GM11168 (cell line): ENCODE results near the gene RAB5B.
"Not testable (repeated sequence)": the region's sequence is repeated elsewhere in the genome, so short reads cannot be mapped to it uniquely, and the experiment has no call there.

Experiments
- in situ Hi-C: fragments of 300-500 bp; cut with MboI; formaldehyde crosslinking; loops from one replicate; pipeline ENCODE4 v1.12.0; 2022; ENCODE audit warnings: low sequenced_read_pairs; ENCODE audit not compliant: unreplicated experiment

RAB5B gene

GRCh38 chr12:55981882-55982281 lies 8.0 kb downstream of the RAB5B start:
- in situ Hi-C loops: not testable (repeated sequence)

GRCh38 chr12:55982319-55982936 lies 8.6 kb downstream of the RAB5B start:
- in situ Hi-C loops: no loop called here

- in situ Hi-C loops: no loop called here
Observed at GRCh38 chr12:55983232-55983842, 9.5 kb downstream of the RAB5B start.

GRCh38 chr12:55984861-55985260 lies 11.0 kb downstream of the RAB5B start:
- in situ Hi-C loops: no loop called here

GRCh38 chr12:55985341-55985740 lies 11.5 kb downstream of the RAB5B start:
- in situ Hi-C loops: no loop called here

GRCh38 chr12:55985976-55986375 lies 12.1 kb downstream of the RAB5B start:
- in situ Hi-C loops: not testable (repeated sequence)

GRCh38 chr12:55991110-55991509 lies 17.2 kb downstream of the RAB5B start:
- in situ Hi-C loops: no loop called here

- in situ Hi-C loops: no loop called here
Observed at GRCh38 chr12:55993230-55993853, 19.5 kb downstream of the RAB5B start.

- in situ Hi-C loops: no loop called here
Observed at GRCh38 chr12:55995366-55995765, 21.5 kb downstream of the RAB5B start.

GRCh38 chr12:55996201-55996714 lies 22.4 kb downstream of the RAB5B start:
- in situ Hi-C loops: no loop called here

GRCh38 chr12:55996715-55997534 lies 23.0 kb downstream of the RAB5B start, which contains the start of gene SUOX:
TSS of gene SUOX (plus strand) at chr12:55997276. CDS start at chr12:56002222, 4,946 bp downstream.
- in situ Hi-C loops: no loop called here

GRCh38 chr12:55997535-55997859 lies 23.6 kb downstream of the RAB5B start:
- in situ Hi-C loops: no loop called here

- in situ Hi-C loops: not testable (repeated sequence)
Observed at GRCh38 chr12:55999522-55999921, 25.6 kb downstream of the RAB5B start.

GRCh38 chr12:55999999-56000540 lies 26.2 kb downstream of the RAB5B start:
- in situ Hi-C loops: not testable (repeated sequence)

- in situ Hi-C loops: no loop called here
Observed at GRCh38 chr12:56001487-56002100, 27.7 kb downstream of the RAB5B start.

GRCh38 chr12:56003376-56003775 lies 29.5 kb downstream of the RAB5B start:
- in situ Hi-C loops: not testable (repeated sequence)

- in situ Hi-C loops: no loop called here
Observed at GRCh38 chr12:56004211-56004610, 30.3 kb downstream of the RAB5B start.

GRCh38 chr12:56007564-56008559 lies 34.0 kb downstream of the RAB5B start:
- in situ Hi-C loops: no loop called here

GRCh38 chr12:56010111-56010570 lies 36.3 kb downstream of the RAB5B start:
- in situ Hi-C loops: no loop called here
